ENCODE results near the gene PGF.

PGF gene

DNA sequence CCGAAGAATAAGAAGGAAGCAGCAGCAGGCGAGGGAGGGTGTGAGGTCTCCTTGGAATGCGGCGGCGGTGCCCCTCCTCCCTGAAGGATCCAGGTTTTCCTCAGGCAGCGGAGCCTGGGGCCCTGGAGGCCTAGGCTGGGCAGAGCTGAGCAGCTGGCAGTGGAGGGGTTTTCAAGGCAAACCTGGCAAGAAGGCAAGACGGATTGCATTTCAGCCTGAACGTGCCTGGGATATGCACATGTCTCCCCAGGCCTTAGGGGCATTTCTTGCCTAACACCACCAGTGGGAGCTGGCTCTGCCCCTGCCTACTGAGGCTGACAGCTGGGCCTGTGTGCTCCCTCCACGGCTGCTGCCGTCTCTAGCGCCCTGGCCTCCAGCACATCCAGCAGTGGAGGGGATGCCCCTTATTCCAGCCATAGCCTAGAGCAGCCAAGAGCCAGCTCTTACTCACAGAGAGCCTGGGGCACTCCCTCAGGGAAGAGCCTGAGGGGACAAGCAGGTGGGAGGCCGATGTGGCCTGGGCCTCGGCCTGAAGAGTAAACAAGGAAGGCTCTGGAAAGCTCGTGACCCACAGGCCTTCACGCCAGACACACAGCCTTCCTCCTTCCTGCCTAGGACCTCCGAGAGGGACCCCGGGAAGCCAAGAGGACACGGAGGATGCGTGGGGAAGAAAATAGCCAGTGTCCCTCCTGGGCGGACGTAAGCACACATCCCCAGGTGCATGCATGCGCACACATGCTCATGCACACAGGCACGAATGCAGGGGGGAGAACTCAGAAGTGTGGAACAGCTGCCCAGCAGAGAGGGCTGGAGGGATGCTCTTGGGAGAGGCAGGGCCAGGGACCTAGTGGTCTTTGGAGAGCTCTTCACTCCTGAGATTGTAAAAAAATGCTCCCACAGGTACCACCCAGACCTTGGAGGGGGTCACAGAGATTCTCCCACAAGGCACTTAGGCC, 24.3 kb upstream of the PGF start:
- FAIRE-seq (no peak), DNase-seq (ENCODE audit: insufficient read length, low spot score) (no peak)
- TF ChIP-seq POLR2A (IDR thresholded peaks at IDR 0.05; ENCODE audit: low read depth, low read length) (no peak), SPI1 (IDR thresholded peaks at IDR 0.05; ENCODE audit: low read depth, low read length) (no peak), POU2F2 (IDR thresholded peaks at IDR 0.05; ENCODE audit: low read depth, low read length) (no peak), TAF1 (IDR thresholded peaks at IDR 0.05; ENCODE audit: low read depth, low read length) (no peak), PAX5 (IDR thresholded peaks at IDR 0.05; ENCODE audit: insufficient read depth, low read length, severe bottlenecking) (no peak), POLR2AphosphoS5 (IDR thresholded peaks at IDR 0.05; ENCODE audit: low read depth, low read length) (no peak)

DNA sequence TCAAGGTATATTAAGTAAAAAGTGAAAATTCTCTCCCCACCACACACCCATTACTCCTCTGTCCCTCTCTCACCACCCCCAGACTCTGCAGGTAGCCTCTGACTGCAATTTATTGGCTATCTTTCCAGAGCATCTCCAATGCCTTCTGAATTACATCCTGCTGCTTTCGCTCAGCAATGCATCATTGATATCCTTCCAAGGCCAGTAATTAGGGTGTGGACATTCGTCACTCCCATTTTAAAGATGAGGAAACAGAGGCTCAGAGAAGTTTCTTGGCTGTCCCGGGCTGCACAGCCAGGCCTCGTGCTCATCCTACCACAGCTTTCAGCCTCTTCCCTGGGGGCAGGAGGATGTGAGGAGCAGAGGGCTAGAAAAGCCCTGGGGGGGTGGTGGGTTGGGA, 23.6 kb upstream of the PGF start:
- TF ChIP-seq POLR2AphosphoS5 (IDR thresholded peaks at IDR 0.05; ENCODE audit: low read depth, low read length) = no peak
- no peak for TF ChIP-seq SPI1 (IDR thresholded peaks at IDR 0.05; ENCODE audit: low read depth, low read length)
- no peak for TF ChIP-seq POU2F2 (IDR thresholded peaks at IDR 0.05; ENCODE audit: low read depth, low read length)
- TF ChIP-seq PAX5 (IDR thresholded peaks at IDR 0.05; ENCODE audit: insufficient read depth, low read length, severe bottlenecking) = no peak
- no peak for TF ChIP-seq TAF1 (IDR thresholded peaks at IDR 0.05; ENCODE audit: low read depth, low read length)
- TF ChIP-seq POLR2A (IDR thresholded peaks at IDR 0.05; ENCODE audit: low read depth, low read length) = no peak
- FAIRE-seq (no peak), DNase-seq (ENCODE audit: insufficient read length, low spot score) (no peak)

DNA sequence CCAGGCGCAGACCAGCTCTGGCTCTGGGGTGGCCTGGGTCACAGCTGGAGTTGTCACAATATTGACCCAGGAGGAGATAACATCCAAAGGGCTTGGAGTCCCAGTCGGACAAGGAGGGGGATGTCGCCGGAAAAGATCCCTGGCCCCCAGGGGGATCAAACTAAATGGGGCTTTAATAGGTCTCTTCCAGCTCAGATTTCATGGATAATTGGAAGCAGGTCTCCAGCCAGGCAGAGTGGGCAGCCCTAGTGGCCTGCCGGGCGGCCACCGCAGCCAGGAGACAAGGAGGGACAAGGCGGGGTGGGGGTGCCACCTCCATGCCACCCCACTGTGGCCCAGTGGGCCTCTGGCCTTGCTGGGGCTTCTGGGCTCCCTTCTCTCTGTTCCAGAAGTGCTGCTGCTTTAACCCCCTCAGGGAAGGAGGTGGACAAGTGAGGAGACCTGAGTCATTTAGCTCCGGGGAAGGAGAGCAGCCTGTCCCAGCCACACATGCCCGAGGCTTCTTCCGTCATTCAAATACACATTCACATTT, 23.1 kb upstream of the PGF start:
- no peak for FAIRE-seq
- no peak for DNase-seq (ENCODE audit: insufficient read length, low spot score)
- TF ChIP-seq POLR2AphosphoS5 (IDR thresholded peaks at IDR 0.05; ENCODE audit: low read depth, low read length) (no peak), SPI1 (IDR thresholded peaks at IDR 0.05; ENCODE audit: low read depth, low read length) (no peak), POU2F2 (IDR thresholded peaks at IDR 0.05; ENCODE audit: low read depth, low read length) (no peak), TAF1 (IDR thresholded peaks at IDR 0.05; ENCODE audit: low read depth, low read length) (no peak), PAX5 (IDR thresholded peaks at IDR 0.05; ENCODE audit: insufficient read depth, low read length, severe bottlenecking) (no peak), POLR2A (IDR thresholded peaks at IDR 0.05; ENCODE audit: low read depth, low read length) (no peak)

DNA sequence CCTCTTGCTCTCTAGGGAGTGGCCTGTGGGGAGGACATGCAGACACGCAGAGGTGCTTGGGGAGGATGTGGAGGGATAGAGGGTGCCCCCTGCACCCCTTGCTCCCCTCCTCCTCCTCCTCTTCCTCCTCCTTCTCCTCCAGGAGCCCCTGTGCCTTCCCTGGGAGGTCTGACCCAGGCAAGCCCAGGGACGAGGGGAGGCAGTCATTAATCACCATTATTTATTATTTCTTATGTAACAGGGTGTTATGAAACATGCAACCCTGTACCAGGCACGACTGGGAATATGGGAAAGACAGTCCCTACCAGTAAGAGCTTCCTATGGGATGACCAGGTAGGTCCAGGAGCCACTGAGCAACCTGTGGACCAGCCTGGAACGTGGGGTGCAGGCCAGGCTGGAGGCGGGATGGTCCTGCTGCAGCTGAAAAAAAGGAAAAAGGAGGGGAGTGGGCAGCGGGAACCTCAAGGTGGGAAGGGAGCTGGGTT, 22.5 kb upstream of the PGF start:
- no peak for TF ChIP-seq POLR2AphosphoS5 (IDR thresholded peaks at IDR 0.05; ENCODE audit: low read depth, low read length)
- TF ChIP-seq SPI1 (IDR thresholded peaks at IDR 0.05; ENCODE audit: low read depth, low read length) = no peak
- TF ChIP-seq TAF1 (IDR thresholded peaks at IDR 0.05; ENCODE audit: low read depth, low read length) = no peak
- DNase-seq (ENCODE audit: insufficient read length, low spot score) (no peak), FAIRE-seq (no peak)

DNA sequence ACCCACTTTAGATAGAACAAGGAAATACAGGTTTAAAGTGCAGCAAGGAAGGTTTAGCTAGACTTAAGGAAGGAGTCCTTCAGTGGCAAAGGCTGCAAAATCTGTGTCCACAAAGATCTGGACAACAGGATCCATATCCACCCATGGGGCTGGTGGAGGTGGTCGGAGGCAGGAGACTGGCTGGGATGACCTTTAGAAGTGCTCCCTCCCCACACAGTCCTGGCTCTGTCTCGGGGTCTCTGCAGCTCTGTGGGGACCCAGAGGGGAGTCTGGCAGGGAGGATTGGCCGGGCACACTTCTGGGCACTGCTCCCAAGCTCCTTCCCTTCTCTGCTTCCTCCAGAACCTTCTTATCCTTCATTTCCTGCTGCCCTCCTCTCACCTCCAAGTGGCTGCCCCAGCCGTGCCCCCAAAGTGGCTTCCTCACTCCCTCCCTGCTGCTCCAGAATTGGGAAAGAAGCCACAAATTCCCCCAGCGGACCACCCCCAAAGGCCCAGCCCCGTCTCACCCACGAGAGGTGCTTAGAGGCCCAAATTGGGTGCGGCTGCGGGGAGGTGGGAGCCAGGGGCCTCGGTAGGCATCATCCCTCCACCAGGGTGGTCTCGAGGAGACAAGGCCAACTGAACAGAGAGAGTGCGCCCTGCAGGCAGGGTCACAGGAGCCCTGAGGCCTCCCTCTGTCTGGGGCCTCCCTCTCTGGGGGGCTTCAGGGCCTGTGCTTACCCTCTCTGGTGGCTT, 21.9 kb upstream of the PGF start:
- TF ChIP-seq POU2F2 (IDR thresholded peaks at IDR 0.05; ENCODE audit: low read depth, low read length) = no peak
- TF ChIP-seq POLR2A (IDR thresholded peaks at IDR 0.05; ENCODE audit: low read depth, low read length) = no peak
- TF ChIP-seq SPI1 (IDR thresholded peaks at IDR 0.05; ENCODE audit: low read depth, low read length) = no peak
- TF ChIP-seq POLR2AphosphoS5 (IDR thresholded peaks at IDR 0.05; ENCODE audit: low read depth, low read length) = no peak
- TF ChIP-seq TAF1 (IDR thresholded peaks at IDR 0.05; ENCODE audit: low read depth, low read length) = no peak
- TF ChIP-seq PAX5 (IDR thresholded peaks at IDR 0.05; ENCODE audit: insufficient read depth, low read length, severe bottlenecking) = no peak
- FAIRE-seq (no peak), DNase-seq (ENCODE audit: insufficient read length, low spot score) (no peak)

DNA sequence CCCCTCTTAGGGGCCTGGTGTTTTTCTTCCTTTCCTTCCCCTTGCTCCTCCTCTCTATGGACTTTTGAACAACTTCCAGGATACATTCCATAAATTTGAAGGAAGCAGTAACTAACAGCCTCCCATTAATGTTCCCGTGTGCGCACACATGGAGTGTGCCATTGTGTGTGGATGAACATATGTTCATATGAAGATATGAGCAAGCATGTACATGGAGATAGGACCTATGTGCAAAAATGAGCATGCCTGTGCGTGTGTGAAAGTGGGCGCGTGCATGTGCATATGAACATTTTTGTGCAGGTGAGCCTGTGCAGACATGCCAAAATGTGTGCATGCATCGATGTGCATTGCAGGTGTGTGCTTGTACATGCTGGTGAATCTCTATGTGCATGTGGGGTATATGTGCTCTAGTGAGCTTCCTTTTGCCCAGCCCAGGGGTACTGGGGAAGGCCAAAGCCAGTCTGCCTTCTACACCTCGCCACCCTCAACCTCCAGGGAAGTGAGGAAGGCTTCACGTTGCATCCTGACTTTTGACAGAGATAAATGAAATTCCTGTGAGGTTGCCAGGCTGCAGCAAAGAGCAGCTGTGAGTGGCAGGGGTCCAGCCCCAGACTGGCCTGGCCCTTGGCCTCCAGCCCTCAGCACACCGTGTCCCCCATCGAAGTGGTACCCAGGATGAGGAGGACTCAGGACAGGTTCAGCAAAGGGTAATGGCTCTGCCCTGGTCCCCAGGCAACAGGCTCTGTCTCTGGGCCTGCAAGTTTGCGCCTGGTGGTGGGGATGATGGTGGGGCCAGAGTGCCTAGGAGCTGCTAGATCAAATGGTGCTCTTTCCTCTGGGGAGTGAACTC, 21.1 kb upstream of the PGF start:
- peak; percentile 33 for FAIRE-seq
- DNase-seq (ENCODE audit: insufficient read length, low spot score) = no peak
- TF ChIP-seq POLR2A (IDR thresholded peaks at IDR 0.05; ENCODE audit: low read depth, low read length) (no peak), POLR2AphosphoS5 (IDR thresholded peaks at IDR 0.05; ENCODE audit: low read depth, low read length) (no peak), TAF1 (IDR thresholded peaks at IDR 0.05; ENCODE audit: low read depth, low read length) (no peak), SPI1 (IDR thresholded peaks at IDR 0.05; ENCODE audit: low read depth, low read length) (no peak), PAX5 (IDR thresholded peaks at IDR 0.05; ENCODE audit: insufficient read depth, low read length, severe bottlenecking) (no peak), POU2F2 (IDR thresholded peaks at IDR 0.05; ENCODE audit: low read depth, low read length) (no peak)

DNA sequence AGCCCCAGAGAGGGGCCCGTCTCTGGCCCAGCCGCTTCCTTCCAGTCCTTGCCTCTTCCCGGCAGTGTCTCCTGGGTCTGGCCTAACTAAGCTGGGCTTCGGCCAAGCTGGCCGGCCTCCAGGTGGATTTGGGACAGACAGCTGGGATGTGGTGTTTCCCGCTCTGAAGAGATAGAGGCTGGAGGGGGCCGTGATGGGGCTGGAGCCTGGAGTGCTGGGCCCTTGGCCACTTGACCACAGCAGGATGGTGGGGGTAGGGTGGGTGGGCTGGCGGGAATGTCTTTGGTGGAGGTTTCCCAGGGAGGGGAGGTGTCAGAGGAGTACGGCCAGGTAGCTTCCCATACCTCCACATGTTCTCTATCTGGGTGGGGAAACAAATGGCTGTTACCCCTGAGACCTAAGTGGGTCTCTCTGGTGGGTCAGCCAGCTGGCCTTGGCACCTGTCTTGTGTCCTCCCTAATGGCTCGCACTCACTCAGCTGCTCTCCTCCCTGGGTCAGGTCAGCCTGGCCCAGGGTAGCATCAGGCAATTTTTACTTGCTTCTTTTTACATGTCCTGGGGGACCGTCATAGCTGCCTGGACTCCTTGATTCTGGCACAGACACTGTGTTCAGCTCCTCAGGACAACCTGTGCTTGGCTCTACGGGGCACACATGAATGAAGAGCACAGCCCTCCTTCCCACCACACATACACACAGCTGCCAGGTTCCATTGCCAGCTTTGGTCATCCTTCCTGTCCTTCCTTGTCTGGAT, 19.8 kb upstream of the PGF start:
- no peak for FAIRE-seq
- no peak for TF ChIP-seq PAX5 (IDR thresholded peaks at IDR 0.05; ENCODE audit: insufficient read depth, low read length, severe bottlenecking)
- TF ChIP-seq POLR2AphosphoS5 (IDR thresholded peaks at IDR 0.05; ENCODE audit: low read depth, low read length) = no peak
- no peak for TF ChIP-seq TAF1 (IDR thresholded peaks at IDR 0.05; ENCODE audit: low read depth, low read length)
- no peak for TF ChIP-seq SPI1 (IDR thresholded peaks at IDR 0.05; ENCODE audit: low read depth, low read length)
- TF ChIP-seq POU2F2 (IDR thresholded peaks at IDR 0.05; ENCODE audit: low read depth, low read length) = no peak
- TF ChIP-seq POLR2A (IDR thresholded peaks at IDR 0.05; ENCODE audit: low read depth, low read length) = no peak
- no peak for DNase-seq (ENCODE audit: insufficient read length, low spot score)
